Measurements from ENCODE around the gene HRAS. TPM values are rescaled to one million over a fixed set of nuclear protein-coding genes. Genes with fewer than 3 reads are reported as not detected.

Gene HRAS
- total and polyA plus RNA-seq, 2 of the 13 experiments (the other 11 are each of a cell fraction or from before 2014, with no cell fraction given) = 32.9 to 50.0 TPM

DNA sequence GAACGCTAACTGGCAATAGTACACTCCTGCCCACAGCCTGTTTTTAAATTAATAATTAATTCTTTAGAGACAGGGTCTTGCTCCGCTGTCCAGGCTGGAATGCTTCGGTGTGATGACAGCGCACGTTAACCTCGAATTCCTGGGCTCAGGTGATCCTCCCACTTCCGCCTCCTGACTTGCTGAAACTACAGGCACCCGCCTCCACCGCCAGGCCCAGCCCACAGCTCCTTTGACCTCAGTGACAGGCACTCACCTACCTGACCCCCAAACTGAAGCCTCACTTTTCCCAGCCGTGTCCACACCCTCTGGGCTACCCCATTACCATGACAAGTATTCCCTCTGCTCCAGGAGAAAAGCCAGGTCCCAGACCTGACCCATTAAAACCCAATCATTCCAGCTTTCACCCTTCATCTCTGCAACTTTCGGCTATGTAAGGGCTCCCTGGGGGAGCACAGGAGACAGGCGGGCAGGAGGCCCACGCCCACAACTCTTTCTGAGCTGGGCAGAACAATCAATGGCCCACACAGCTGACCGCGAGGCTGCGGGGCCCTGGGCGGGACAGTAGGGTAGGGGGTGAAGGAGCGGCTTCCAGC, 24.4 kb upstream of the HRAS start (continued):
- TF ChIP-seq, protein P1, sequence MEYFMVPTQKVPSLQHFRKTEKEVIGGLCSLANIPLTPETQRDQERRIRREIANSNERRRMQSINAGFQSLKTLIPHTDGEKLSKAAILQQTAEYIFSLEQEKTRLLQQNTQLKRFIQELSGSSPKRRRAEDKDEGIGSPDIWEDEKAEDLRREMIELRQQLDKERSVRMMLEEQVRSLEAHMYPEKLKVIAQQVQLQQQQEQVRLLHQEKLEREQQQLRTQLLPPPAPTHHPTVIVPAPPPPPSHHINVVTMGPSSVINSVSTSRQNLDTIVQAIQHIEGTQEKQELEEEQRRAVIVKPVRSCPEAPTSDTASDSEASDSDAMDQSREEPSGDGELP (IDR thresholded peaks at IDR 0.05; ENCODE audit: borderline replicate concordance, low read depth) = peak; percentile 80; the same call in 1 of the 2 replicates
- 0 out of 2 replicates have a peak, but pooled peaks have one; percentile 54 for TF ChIP-seq CHD4 (IDR thresholded peaks at IDR 0.05; ENCODE audit: borderline replicate concordance, low read length)
- TF ChIP-seq SMAD3 (CRISPR knock-in tag; IDR thresholded peaks at IDR 0.05) = no peak
- no peak for TF ChIP-seq REL (CRISPR knock-in tag; conservative IDR thresholded peaks at IDR 0.05)
- TF ChIP-seq ZFX (CRISPR knock-in tag; IDR thresholded peaks at IDR 0.05; ENCODE audit: low read depth) = no peak
- TF ChIP-seq ZMYM3 (CRISPR knock-in tag; IDR thresholded peaks at IDR 0.05) = peak; percentile 48; the same call in 1 of the 2 replicates
- no peak for TF ChIP-seq FLYWCH1 (CRISPR knock-in tag; IDR thresholded peaks at IDR 0.05)
- TF ChIP-seq, protein P2, sequence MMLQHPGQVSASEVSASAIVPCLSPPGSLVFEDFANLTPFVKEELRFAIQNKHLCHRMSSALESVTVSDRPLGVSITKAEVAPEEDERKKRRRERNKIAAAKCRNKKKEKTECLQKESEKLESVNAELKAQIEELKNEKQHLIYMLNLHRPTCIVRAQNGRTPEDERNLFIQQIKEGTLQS (CRISPR knock-in tag; IDR thresholded peaks at IDR 0.05) = 0 out of 2 replicates have a peak, but pooled peaks have one; percentile 17
- TF ChIP-seq, protein P3, sequence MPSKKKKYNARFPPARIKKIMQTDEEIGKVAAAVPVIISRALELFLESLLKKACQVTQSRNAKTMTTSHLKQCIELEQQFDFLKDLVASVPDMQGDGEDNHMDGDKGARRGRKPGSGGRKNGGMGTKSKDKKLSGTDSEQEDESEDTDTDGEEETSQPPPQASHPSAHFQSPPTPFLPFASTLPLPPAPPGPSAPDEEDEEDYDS (CRISPR knock-in tag; IDR thresholded peaks at IDR 0.05) = 0 out of 2 replicates have a peak, but pooled peaks have one; percentile 29
- no peak; the same call in 1 of the 2 replicates for TF ChIP-seq KMT2A (CRISPR knock-in tag; IDR thresholded peaks at IDR 0.05)
- TF ChIP-seq PCBP2 (optimal IDR thresholded peaks at IDR 0.05; ENCODE audit: low read depth, low read length, poor library complexity, severe bottlenecking) = no peak
- no peak for TF ChIP-seq SRF (IDR thresholded peaks at IDR 0.05; ENCODE audit: low read depth, low read length)
- TF ChIP-seq, protein P4, sequence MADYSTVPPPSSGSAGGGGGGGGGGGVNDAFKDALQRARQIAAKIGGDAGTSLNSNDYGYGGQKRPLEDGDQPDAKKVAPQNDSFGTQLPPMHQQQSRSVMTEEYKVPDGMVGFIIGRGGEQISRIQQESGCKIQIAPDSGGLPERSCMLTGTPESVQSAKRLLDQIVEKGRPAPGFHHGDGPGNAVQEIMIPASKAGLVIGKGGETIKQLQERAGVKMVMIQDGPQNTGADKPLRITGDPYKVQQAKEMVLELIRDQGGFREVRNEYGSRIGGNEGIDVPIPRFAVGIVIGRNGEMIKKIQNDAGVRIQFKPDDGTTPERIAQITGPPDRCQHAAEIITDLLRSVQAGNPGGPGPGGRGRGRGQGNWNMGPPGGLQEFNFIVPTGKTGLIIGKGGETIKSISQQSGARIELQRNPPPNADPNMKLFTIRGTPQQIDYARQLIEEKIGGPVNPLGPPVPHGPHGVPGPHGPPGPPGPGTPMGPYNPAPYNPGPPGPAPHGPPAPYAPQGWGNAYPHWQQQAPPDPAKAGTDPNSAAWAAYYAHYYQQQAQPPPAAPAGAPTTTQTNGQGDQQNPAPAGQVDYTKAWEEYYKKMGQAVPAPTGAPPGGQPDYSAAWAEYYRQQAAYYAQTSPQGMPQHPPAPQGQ (CRISPR knock-in tag; IDR thresholded peaks at IDR 0.05; ENCODE audit: borderline replicate concordance) = no peak
- TF ChIP-seq ZBTB20 (CRISPR knock-in tag; IDR thresholded peaks at IDR 0.05; ENCODE audit: borderline replicate concordance, low read depth) = no peak
- no peak for TF ChIP-seq ZFY (CRISPR knock-in tag; IDR thresholded peaks at IDR 0.05)
- peak; percentile 26 for TF ChIP-seq PHF5A (CRISPR knock-in tag; IDR thresholded peaks at IDR 0.05; ENCODE audit: low read depth, unreplicated experiment)
